Mesenchymal stem cell (in vitro differentiated cells and primary cell): ENCODE measurements around the gene MKNK1. TPM values are rescaled to one million over a fixed set of nuclear protein-coding genes. Genes with fewer than 3 reads are reported as not detected.
"Not testable (repeated sequence)": the region's sequence is repeated elsewhere in the genome, so short reads cannot be mapped to it uniquely, and the experiment has no call there.

Experiments used
- DNase-seq: peaks from one replicate; pipeline ENCODE4 v3.0.0-alpha.2; 2013
- H2AFZ ChIP-seq: one replicate; pipeline ENCODE4 v1.6.1; 2013; ENCODE audit warnings: low read depth, mild to moderate bottlenecking, control low read depth, inconsistent platforms, low read length, moderate library complexity
- H2AK5ac ChIP-seq: 2 replicates; pipeline ENCODE4 v1.6.1; 2013; ENCODE audit warnings: low read length, moderate library complexity, mild to moderate bottlenecking, inconsistent platforms; ENCODE audit not compliant: severe bottlenecking
- H2BK120ac ChIP-seq: one replicate; pipeline ENCODE4 v1.6.1; 2013; ENCODE audit warnings: low read depth, mild to moderate bottlenecking, inconsistent platforms, low read length, moderate library complexity
- H2BK12ac ChIP-seq, 2 experiments: one replicate each; pipeline ENCODE4 v1.6.1; 2013; ENCODE audit warnings: inconsistent platforms in 2 of 2, low read length in 2 of 2, mild to moderate bottlenecking in 2 of 2, moderate library complexity in 2 of 2, control low read depth in 1 of 2
- H2BK15ac ChIP-seq: one replicate; pipeline ENCODE4 v1.6.1; 2013; ENCODE audit warnings: mild to moderate bottlenecking, low read depth, inconsistent platforms; ENCODE audit not compliant: poor library complexity, severe bottlenecking
- H2BK5ac ChIP-seq: 2 replicates; pipeline ENCODE4 v1.6.1; 2013; ENCODE audit warnings: low read depth, mild to moderate bottlenecking, low read length, control low read depth, inconsistent platforms; ENCODE audit not compliant: poor library complexity, severe bottlenecking
- H3K14ac ChIP-seq, 2 experiments: one replicate each; pipeline ENCODE4 v1.6.1; 2013; ENCODE audit warnings: inconsistent platforms in 2 of 2, low read length in 2 of 2, control low read depth in 1 of 2, mild to moderate bottlenecking in 1 of 2, moderate library complexity in 1 of 2
- H3K18ac ChIP-seq, 2 experiments: one replicate each; pipeline ENCODE4 v1.6.1; 2013; ENCODE audit warnings: inconsistent platforms in 2 of 2, low read length in 2 of 2, control low read depth in 1 of 2, low read depth in 1 of 2, mild to moderate bottlenecking in 1 of 2
- H3K23ac ChIP-seq, 2 experiments: one replicate each; pipeline ENCODE4 v1.6.1; 2013; ENCODE audit warnings: inconsistent platforms in 2 of 2, low read length in 2 of 2, mild to moderate bottlenecking in 2 of 2, moderate library complexity in 2 of 2, control low read depth in 1 of 2
- H3K27ac ChIP-seq: 2 replicates; pipeline ENCODE4 v1.5.1; 2013; ENCODE audit warnings: mild to moderate bottlenecking, moderate library complexity, low read length, control low read depth, inconsistent platforms; ENCODE audit not compliant: poor library complexity, severe bottlenecking
- H3K27me3 ChIP-seq, 2 experiments: 2 replicates each; pipeline versions ENCODE4 v1.6.1 to v1.7.0; 2013; ENCODE audit warnings: low read length in 2 of 2, mild to moderate bottlenecking in 2 of 2, moderate library complexity in 2 of 2, control low read depth in 1 of 2, inconsistent platforms in 1 of 2; ENCODE audit not compliant: control insufficient read depth in 1 of 2, insufficient read depth in 1 of 2
- H3K36me3 ChIP-seq, 2 experiments: 2 replicates each; pipeline versions ENCODE4 v1.6.1 to v1.7.0; 2013; ENCODE audit warnings: low read length in 2 of 2, control low read depth in 1 of 2, inconsistent platforms in 1 of 2, low read depth in 1 of 2, mild to moderate bottlenecking in 1 of 2; ENCODE audit not compliant: insufficient read depth in 2 of 2, control insufficient read depth in 1 of 2
- H3K4ac ChIP-seq, 2 experiments: one replicate each; pipeline ENCODE4 v1.6.1; 2013; ENCODE audit warnings: inconsistent platforms in 2 of 2, low read length in 2 of 2, mild to moderate bottlenecking in 2 of 2, moderate library complexity in 2 of 2, control low read depth in 1 of 2, low read depth in 1 of 2
- H3K4me1 ChIP-seq: 2 replicates; pipeline ENCODE4 v1.6.1; 2013; ENCODE audit warnings: low read depth, low read length, control low read depth; ENCODE audit not compliant: control insufficient read depth, insufficient read depth
- H3K4me2 ChIP-seq: 2 replicates; pipeline ENCODE4 v1.6.1; 2013; ENCODE audit warnings: low read length, mild to moderate bottlenecking, inconsistent platforms; ENCODE audit not compliant: poor library complexity, severe bottlenecking
- H3K4me3 ChIP-seq, 2 experiments: 2 replicates each; pipeline versions ENCODE4 v1.5.1 to v1.7.0; 2013; ENCODE audit warnings: low read length in 2 of 2, mild to moderate bottlenecking in 2 of 2, control low read depth in 1 of 2, low read depth in 1 of 2; ENCODE audit not compliant: insufficient read depth in 1 of 2
- H3K79me1 ChIP-seq: replicated peaks from 2 replicates; pipeline ENCODE4 v1.6.1; 2013; ENCODE audit warnings: mild to moderate bottlenecking, control low read depth, low read length, inconsistent platforms; ENCODE audit not compliant: poor library complexity, severe bottlenecking
- H3K9ac ChIP-seq: 2 replicates; pipeline ENCODE4 v1.7.0; 2013; ENCODE audit warnings: mild to moderate bottlenecking, low read length, moderate library complexity
- H3K9me3 ChIP-seq: 2 replicates; pipeline ENCODE4 v1.7.0; 2013; ENCODE audit warnings: mild to moderate bottlenecking, low read length; ENCODE audit not compliant: control insufficient read depth
- H4K8ac ChIP-seq: one replicate; pipeline ENCODE4 v1.6.1; 2013; ENCODE audit warnings: inconsistent platforms, mild to moderate bottlenecking, low read length, moderate library complexity
- H4K91ac ChIP-seq: one replicate; pipeline ENCODE4 v1.6.1; 2013; ENCODE audit warnings: mild to moderate bottlenecking, low read length, inconsistent platforms
- WGBS: methylation state at CpG from one replicate; pipeline ENCODE4 v1.1.7; 2013; ENCODE audit warnings: mixed read lengths; 5-methylcytosine and 5-hydroxymethylcytosine counted together
- polyA plus RNA-seq, 2 experiments: library from polyadenylated mRNA; stranded (reverse); fragments of 200-250 nt; gene quantifications; one replicate each; pipeline ENCODE4 v1.2.3, GENCODE V29; 2013

The MKNK1 gene
- polyA plus RNA-seq (2013, experiment 1 of 2) = 25.8 TPM
- 27.8 TPM for polyA plus RNA-seq (2013, experiment 2 of 2)

GRCh38 chr1:46603858-46604549 lies at the start of gene MKNK1:
TSS of gene MKNK1 (minus strand) at chr1:46604268. CDS start at chr1:46583327, 20,941 bp downstream.
- peak within 1 kb of the TSS in 1 of 2 experiments; percentile 96 for H3K14ac ChIP-seq
- peak within 1 kb of the TSS in 1 of 2 experiments; percentile 84 for H3K18ac ChIP-seq
- H4K8ac ChIP-seq = peak within 1 kb of the TSS; percentile 57
- no peak within 1 kb of the TSS for H4K91ac ChIP-seq
- H3K9ac ChIP-seq = peak within 1 kb of the TSS; percentile 95
- WGBS = under 1% methylated on average over 53 of the region's 53 CpGs
- H3K4ac ChIP-seq = peak within 1 kb of the TSS in 1 of 2 experiments; percentile 95
- peak within 1 kb of the TSS; percentile 79 for H3K4me2 ChIP-seq
- H2AFZ ChIP-seq = peak within 1 kb of the TSS; percentile 92
- no peak within 1 kb of the TSS for H2BK15ac ChIP-seq
- peak within 1 kb of the TSS in 1 of 2 experiments; percentile 86 for H3K23ac ChIP-seq
- no peak within 1 kb of the TSS for H2AK5ac ChIP-seq
- peak within 1 kb of the TSS in 1 of 2 experiments; percentile 45 for H2BK12ac ChIP-seq
- no peak within 1 kb of the TSS for H3K27ac ChIP-seq
- DNase-seq = peak; percentile 94
- peaks cover 37% of the 10 kb centered on the region for H3K79me1 ChIP-seq
- H3K9me3 ChIP-seq = no peaks in the 10 kb centered on the region
- H3K4me1 ChIP-seq = peaks cover 5% of the 10 kb centered on the region
- peak within 1 kb of the TSS; percentile 79 to 94 for H3K4me3 ChIP-seq
- no peak within 1 kb of the TSS for H2BK5ac ChIP-seq
- no peak within 1 kb of the TSS for H2BK120ac ChIP-seq
- H3K36me3 ChIP-seq = peaks cover 11 to 17% of the 10 kb centered on the region in 2 experiments
- H3K27me3 ChIP-seq = no peaks in the 10 kb centered on the region

- Histone ChIP-seq H3K79me1 (no peaks in the 10 kb centered on the region), H3K27me3 (no peaks in the 10 kb centered on the region), H2BK120ac (no peak overlapping the region), H3K9ac (peak overlapping the region; percentile 67), H4K8ac (no peak overlapping the region), H2BK15ac (no peak overlapping the region), H3K14ac (no peak overlapping the region), H3K4ac (no peak overlapping the region), H2BK12ac (no peak overlapping the region), H2AK5ac (no peak overlapping the region), H4K91ac (no peak overlapping the region), H3K4me2 (no peak overlapping the region), H3K4me3 (peak overlapping the region in 1 of 2 experiments; percentile 48), H3K27ac (no peak overlapping the region), H2BK5ac (no peak overlapping the region), H2AFZ (no peak overlapping the region), H3K4me1 (no peaks in the 10 kb centered on the region), H3K36me3 (peaks cover 9 to 71% of the 10 kb centered on the region in 2 experiments), H3K23ac (no peak overlapping the region), H3K18ac (no peak overlapping the region), H3K9me3 (peaks cover 12% of the 10 kb centered on the region)
- DNase-seq = peak; percentile 46
- 29% methylated on average over 1 of the region's 2 CpGs for WGBS
Observed at GRCh38 chr1:46653405-46653958, 49.4 kb upstream of the MKNK1 start.

GRCh38 chr1:46652321-46653100 lies 48.4 kb upstream of the MKNK1 start:
- Histone ChIP-seq H4K91ac (no peak overlapping the region), H3K18ac (no peak overlapping the region), H3K79me1 (no peaks in the 10 kb centered on the region), H3K27me3 (no peaks in the 10 kb centered on the region), H2BK12ac (no peak overlapping the region), H3K4me1 (no peaks in the 10 kb centered on the region), H3K14ac (no peak overlapping the region), H3K9ac (no peak overlapping the region), H2AFZ (no peak overlapping the region), H2BK120ac (no peak overlapping the region), H3K4me2 (no peak overlapping the region), H3K4ac (no peak overlapping the region), H3K4me3 (no peak overlapping the region), H4K8ac (no peak overlapping the region), H3K9me3 (peaks cover 16% of the 10 kb centered on the region), H3K23ac (no peak overlapping the region), H2BK5ac (no peak overlapping the region), H2AK5ac (no peak overlapping the region), H3K27ac (no peak overlapping the region), H2BK15ac (no peak overlapping the region), H3K36me3 (peaks cover 15 to 66% of the 10 kb centered on the region in 2 experiments)
- DNase-seq = no peak
- 97% methylated on average over 3 of the region's 6 CpGs for WGBS

GRCh38 chr1:46651152-46651551 lies 47.1 kb upstream of the MKNK1 start:
- H3K79me1 ChIP-seq, H3K27ac ChIP-seq, H4K8ac ChIP-seq, H2BK12ac ChIP-seq, H2AFZ ChIP-seq, H3K27me3 ChIP-seq, H2BK120ac ChIP-seq, H2BK15ac ChIP-seq, H3K14ac ChIP-seq, H2AK5ac ChIP-seq, H3K23ac ChIP-seq, H3K4me3 ChIP-seq, H3K4me1 ChIP-seq, H4K91ac ChIP-seq, H2BK5ac ChIP-seq, H3K4ac ChIP-seq, DNase-seq, H3K9ac ChIP-seq, H3K18ac ChIP-seq, H3K4me2 ChIP-seq: not testable (repeated sequence)
- Histone ChIP-seq H3K36me3 (peaks cover 15 to 59% of the 10 kb centered on the region in 2 experiments), H3K9me3 (peaks cover 22% of the 10 kb centered on the region)
- no CpG with 5 or more reads among the region's 3 CpGs for WGBS
